WI38 (cell line): Measurements from ENCODE around the gene ACIN1.

Experiments
- H3K4me3 ChIP-seq: 2 replicates; pipeline ENCODE4 v1.5.1; 2011; ENCODE audit warnings: low read depth, mild to moderate bottlenecking, control low read depth, low read length
- TF ChIP-seq, protein P1 (sequence below): IDR thresholded peaks from 2 replicates; pipeline ENCODE4 v1.5.1; 2012; ENCODE audit warnings: low read depth, mild to moderate bottlenecking, control low read depth, low read length

Gene ACIN1

DNA sequence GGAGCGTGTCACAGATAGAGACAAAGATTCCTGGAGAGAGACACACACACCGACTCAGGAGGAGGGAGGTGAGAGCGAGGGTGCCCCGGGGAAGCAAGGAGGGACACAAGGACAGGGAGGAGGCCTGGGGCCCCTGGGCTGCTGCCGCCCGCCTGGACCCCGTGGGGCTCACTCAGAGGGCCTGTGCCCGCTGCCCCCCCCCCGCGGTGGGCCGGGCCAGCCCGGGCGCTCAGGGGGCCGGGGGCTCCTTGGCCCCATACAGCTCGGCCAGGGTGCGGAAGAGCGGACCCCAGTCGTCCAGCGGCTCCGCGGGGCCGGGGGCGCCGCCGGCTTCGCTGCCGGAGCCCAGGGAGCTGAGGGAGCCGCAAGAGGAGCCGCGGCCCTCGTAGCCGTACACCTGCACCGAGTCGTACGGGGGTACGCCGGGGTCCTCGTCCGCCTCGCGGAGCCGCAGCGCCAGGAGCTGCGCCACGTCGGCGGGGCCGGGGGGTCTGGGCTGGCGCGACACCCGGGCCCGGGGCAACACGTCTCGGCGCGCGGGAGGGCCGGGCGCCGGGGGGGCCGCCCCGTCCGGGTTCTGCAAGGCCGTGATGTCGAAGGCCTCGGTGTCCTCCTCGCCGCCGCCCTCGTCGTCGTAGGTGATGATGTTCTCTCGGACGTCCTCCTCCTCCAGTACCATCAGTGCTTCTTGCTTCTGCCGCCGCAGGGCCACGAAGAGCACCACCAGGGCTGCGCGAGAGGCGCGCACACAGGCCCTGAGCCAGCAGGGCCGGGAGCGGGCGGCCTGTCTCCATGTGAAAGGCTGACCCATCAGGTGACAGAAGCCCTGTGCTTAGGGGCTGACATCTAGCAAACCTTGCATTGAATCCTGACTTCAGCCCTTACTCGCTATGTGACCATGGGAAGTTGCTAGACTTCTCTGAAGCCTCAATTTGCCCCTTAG, 46.9 kb downstream of the ACIN1 start:
- H3K4me3 ChIP-seq, result no peak overlapping the region
- TF ChIP-seq, protein P1, sequence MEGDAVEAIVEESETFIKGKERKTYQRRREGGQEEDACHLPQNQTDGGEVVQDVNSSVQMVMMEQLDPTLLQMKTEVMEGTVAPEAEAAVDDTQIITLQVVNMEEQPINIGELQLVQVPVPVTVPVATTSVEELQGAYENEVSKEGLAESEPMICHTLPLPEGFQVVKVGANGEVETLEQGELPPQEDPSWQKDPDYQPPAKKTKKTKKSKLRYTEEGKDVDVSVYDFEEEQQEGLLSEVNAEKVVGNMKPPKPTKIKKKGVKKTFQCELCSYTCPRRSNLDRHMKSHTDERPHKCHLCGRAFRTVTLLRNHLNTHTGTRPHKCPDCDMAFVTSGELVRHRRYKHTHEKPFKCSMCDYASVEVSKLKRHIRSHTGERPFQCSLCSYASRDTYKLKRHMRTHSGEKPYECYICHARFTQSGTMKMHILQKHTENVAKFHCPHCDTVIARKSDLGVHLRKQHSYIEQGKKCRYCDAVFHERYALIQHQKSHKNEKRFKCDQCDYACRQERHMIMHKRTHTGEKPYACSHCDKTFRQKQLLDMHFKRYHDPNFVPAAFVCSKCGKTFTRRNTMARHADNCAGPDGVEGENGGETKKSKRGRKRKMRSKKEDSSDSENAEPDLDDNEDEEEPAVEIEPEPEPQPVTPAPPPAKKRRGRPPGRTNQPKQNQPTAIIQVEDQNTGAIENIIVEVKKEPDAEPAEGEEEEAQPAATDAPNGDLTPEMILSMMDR, result no peak

DNA sequence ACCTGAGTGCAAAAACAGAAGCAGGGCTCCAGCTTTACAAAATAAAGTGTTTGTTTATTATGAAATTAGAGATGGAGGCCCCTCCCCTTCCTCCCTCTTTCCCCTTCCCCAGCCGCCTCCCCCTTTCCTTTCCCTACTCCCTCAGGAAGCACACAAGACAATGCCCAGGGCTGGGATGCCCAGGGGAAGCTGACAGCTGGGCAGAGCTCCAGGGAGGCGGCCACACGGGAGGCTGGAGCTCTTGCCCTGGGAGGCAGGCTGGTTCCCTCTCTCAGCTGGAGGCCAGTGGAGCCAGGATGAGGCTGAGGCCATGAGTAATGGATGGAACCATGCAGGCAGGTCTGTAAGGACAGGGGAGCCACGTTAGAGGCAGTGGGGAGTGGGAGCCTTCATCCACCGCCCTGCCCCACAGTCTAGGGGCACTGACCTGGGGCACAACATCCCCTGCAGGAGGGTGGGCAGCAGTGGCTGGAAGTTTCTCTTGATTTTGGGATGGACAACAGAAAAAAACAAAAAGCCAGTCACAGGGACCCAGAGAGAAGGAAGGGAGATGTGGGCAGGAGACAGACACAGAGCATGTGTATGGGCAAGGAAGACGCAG, 47.8 kb downstream of the ACIN1 start:
- H3K4me3 ChIP-seq, result no peak overlapping the region
- TF ChIP-seq, protein P1, result no peak

DNA sequence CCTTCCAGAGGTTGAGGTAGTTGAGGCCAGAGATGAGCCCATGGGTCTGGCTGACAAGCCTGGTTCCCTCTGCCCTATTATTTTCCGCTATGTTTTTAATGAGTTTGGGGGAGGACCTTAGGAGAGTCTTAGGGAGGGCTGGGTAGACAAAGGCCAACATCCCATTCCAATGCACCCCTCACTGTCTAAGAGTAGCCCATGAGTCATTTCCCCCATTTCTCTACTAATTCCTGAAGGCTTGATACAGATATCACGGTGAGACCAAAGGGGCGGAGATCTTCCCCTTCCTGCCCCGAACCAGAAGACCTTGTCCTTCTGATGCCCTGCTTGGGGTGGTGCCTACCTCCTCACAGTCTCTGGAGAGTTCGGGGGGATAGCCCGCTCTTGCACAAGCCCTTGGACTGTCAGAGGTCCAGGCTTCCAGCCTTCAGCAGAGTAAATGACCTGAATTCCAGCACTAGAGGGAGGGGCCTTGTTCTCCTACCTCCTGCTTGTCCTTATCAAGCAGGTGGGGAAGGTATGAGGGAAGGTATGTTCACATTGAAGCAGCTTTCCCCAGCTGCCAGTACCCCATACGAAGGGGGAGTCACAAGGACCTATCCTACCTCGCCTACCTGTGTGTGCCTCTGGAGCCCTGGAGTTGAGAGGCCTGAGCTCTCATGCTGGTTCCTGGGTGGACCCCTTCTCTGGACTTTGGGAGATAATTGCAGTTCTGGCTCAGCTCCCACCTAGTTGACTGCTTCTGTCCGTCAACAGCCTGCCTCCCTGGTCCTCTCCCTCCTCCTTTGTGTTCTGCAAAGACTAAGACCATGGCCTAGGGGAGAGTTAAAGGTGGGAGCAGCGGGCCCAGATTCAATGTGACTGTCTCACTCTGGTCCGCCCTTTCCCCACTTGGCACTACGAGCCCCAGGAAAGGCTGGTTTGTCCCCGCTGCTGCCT, 49.2 kb downstream of the ACIN1 start:
- H3K4me3 ChIP-seq, result no peak overlapping the region
- TF ChIP-seq, protein P1, result no peak

DNA sequence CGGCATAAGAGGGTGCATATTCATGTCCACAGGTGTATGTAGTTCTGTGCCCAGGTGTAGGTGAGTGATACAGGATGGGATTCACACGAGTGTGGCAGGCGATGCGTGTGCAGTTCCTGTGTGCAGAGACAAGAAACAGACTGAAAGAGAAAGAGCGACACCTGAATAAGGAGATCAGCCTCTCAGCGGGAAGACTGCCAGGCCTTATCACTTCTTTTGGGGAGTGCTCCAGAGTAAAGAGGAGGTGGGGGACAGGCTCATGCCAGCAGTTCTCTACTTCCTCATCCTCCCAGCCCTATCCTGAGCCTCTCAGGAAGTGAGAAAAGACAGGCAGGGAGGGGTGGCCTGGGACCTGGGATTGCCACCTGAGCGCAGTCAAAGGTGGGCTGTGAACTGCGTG, 50.1 kb downstream of the ACIN1 start:
- H3K4me3 ChIP-seq, result no peak overlapping the region
- TF ChIP-seq, protein P1, result no peak

DNA sequence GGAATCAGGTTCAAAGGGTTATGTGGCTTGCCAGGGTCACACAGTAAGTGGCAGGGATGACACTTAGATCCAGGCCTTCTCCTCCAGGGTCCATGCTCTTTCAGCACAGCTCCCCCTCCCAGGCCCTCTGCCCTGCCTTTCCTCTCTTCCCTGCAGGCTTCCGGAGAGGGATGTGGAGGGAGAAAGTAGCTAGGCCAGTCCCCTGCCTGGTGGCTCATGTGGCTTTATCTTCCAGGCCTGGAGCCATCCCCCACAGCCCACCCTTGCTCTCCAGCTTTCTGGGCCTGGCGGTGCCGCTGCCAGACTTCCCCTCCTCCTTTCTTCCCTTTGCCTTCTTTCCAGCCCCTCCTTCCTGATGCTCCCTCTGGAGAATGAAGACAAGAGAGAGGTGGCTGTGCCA, 51.2 kb downstream of the ACIN1 start:
- H3K4me3 ChIP-seq, result no peak overlapping the region
- TF ChIP-seq, protein P1, result no peak

DNA sequence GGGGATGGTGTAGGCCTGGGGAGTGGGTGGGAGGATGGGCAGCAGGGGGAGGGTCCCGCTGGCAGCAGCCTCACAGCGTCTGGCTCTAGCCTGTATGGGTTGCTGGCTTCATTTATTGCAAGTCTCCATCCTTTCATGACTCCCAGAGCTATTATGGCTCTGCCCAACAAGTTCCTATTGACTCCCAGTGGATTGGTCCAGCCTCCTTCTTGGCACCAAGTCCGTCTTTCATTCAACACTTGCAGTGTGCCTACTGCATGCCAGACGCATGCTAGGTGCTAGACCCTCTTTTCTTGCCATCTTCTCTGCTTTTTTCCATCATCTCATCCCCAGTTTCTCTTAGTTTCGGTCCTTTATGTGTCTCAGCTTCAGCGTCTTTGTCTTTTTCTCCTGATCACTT, 51.8 kb downstream of the ACIN1 start:
- TF ChIP-seq, protein P1, result no peak

More for the DNA sequence above, 51.8 kb downstream of the ACIN1 start:
- no peak overlapping the region for H3K4me3 ChIP-seq
